Calu3 (cell line): Measurements from ENCODE around the gene SHOC1. TPM values are rescaled to one million over a fixed set of nuclear protein-coding genes. Genes with fewer than 3 reads are reported as not detected.
A peak's percentile ranks its signal among the peaks of the same experiment; 100 is the strongest.
"Not testable (repeated sequence)": the region's sequence is repeated elsewhere in the genome, so short reads cannot be mapped to it uniquely, and the experiment has no call there.

Experiments
- BruUV-seq: library from RNA; stranded (reverse); fragments of 400-500 nt; replicated peaks from 2 replicates; lab custom pipeline; 2021; lab: Mats Ljungman, UMichigan
- CTCF ChIA-PET: fragments of 300-600 bp; sonication (Branson Sonifier 250); formaldehyde crosslinking; loops from one replicate; lab custom pipeline; 2022; ENCODE audit warnings: antibody characterized with exemption; lab: Charles Lee
- DNase-seq: peaks from one replicate; pipeline ENCODE4 v3.0.0; 2022
- H3K27ac Mint-ChIP-seq: one replicate; pipeline ENCODE4 v1.8.0; 2022; ENCODE audit warnings: mixed read lengths; ENCODE audit not compliant: unreplicated experiment
- H3K27me3 Mint-ChIP-seq: one replicate; pipeline ENCODE4 v1.8.0; 2022; ENCODE audit warnings: mixed read lengths; ENCODE audit not compliant: unreplicated experiment
- H3K36me3 Mint-ChIP-seq: one replicate; pipeline ENCODE4 v1.8.0; 2022; ENCODE audit warnings: mild to moderate bottlenecking, moderate library complexity, mixed read lengths; ENCODE audit not compliant: insufficient read depth, unreplicated experiment
- H3K4me1 Mint-ChIP-seq: one replicate; pipeline ENCODE4 v1.8.0; 2022; ENCODE audit warnings: mild to moderate bottlenecking, low read depth, mixed read lengths; ENCODE audit not compliant: unreplicated experiment
- H3K4me3 Mint-ChIP-seq: one replicate; pipeline ENCODE4 v1.8.0; 2022; ENCODE audit warnings: mild to moderate bottlenecking, low read depth, moderate library complexity, mixed read lengths; ENCODE audit not compliant: unreplicated experiment
- H3K9me3 Mint-ChIP-seq: one replicate; pipeline ENCODE4 v1.8.0; 2022; ENCODE audit warnings: low read depth, mixed read lengths; ENCODE audit not compliant: unreplicated experiment
- CTCF ChIP-seq: fragments of 200-600 bp; IDR thresholded peaks from one replicate; pipeline ENCODE4 v1.8.0; 2022; ENCODE audit warnings: antibody characterized with exemption; ENCODE audit not compliant: unreplicated experiment
- intact Hi-C: fragments of 100-400 bp; cut with micrococcal nuclease; formaldehyde crosslinking; loops from one replicate; pipeline ENCODE4 v1.10.0; 2022; ENCODE audit not compliant: unreplicated experiment
- total RNA-seq: library from RNA; stranded (reverse); gene quantifications from 2 replicates; pipeline ENCODE4 v1.2.3, GENCODE V29; 2022

The SHOC1 gene
- total RNA-seq, 1 experiment from 2014 or later = not detected

GRCh38 chr9:111812337-111812736 lies 17.6 kb upstream of the SHOC1 start:
- Mint-ChIP-seq H3K4me3 (no peak overlapping the region), H3K27me3 (no peaks in the 10 kb centered on the region), H3K36me3 (peaks cover 6% of the 10 kb centered on the region), H3K4me1 (peaks cover 28% of the 10 kb centered on the region), H3K9me3 (no peaks in the 10 kb centered on the region), H3K27ac (no peak overlapping the region)
- no peak for DNase-seq
- CTCF ChIA-PET = no interaction called here
- intact Hi-C loops = no loop called here
- no peak for TF ChIP-seq CTCF
- BruUV-seq = no TSS peak

- Mint-ChIP-seq H3K36me3 (peaks cover 10% of the 10 kb centered on the region), H3K4me3 (no peak overlapping the region), H3K9me3 (no peaks in the 10 kb centered on the region), H3K27me3 (no peaks in the 10 kb centered on the region), H3K27ac (no peak overlapping the region), H3K4me1 (peaks cover 26% of the 10 kb centered on the region)
- DNase-seq = no peak
- BruUV-seq = no TSS peak
- TF ChIP-seq CTCF = no peak
- CTCF ChIA-PET = no interaction called here
- intact Hi-C loops = no loop called here
These were observed 16.2 kb upstream of the SHOC1 start for GRCh38 chr9:111810908-111811307.

- H3K9me3 Mint-ChIP-seq, H3K36me3 Mint-ChIP-seq, DNase-seq, BruUV-seq, H3K27ac Mint-ChIP-seq, H3K27me3 Mint-ChIP-seq, H3K4me3 Mint-ChIP-seq, CTCF ChIA-PET, intact Hi-C loops: not testable (repeated sequence)
- peaks cover 26% of the 10 kb centered on the region for H3K4me1 Mint-ChIP-seq
These were observed 15.7 kb upstream of the SHOC1 start for GRCh38 chr9:111810415-111810814.

GRCh38 chr9:111807197-111807596 lies 12.5 kb upstream of the SHOC1 start:
- peaks cover 8% of the 10 kb centered on the region for H3K36me3 Mint-ChIP-seq
- no peaks in the 10 kb centered on the region for H3K27me3 Mint-ChIP-seq
- TF ChIP-seq CTCF = no peak
- intact Hi-C loops = no loop called here
- BruUV-seq = no TSS peak
- H3K27ac Mint-ChIP-seq = no peak overlapping the region
- H3K4me1 Mint-ChIP-seq = peaks cover 35% of the 10 kb centered on the region
- peaks cover 3% of the 10 kb centered on the region for H3K9me3 Mint-ChIP-seq
- no peak for DNase-seq
- CTCF ChIA-PET = no interaction called here
- H3K4me3 Mint-ChIP-seq = no peak overlapping the region

GRCh38 chr9:111806259-111806658 lies 11.5 kb upstream of the SHOC1 start:
- intact Hi-C loops = no loop called here
- peak overlapping the region; percentile 4 for H3K4me3 Mint-ChIP-seq
- peaks cover 35% of the 10 kb centered on the region for H3K4me1 Mint-ChIP-seq
- H3K9me3 Mint-ChIP-seq = peaks cover 3% of the 10 kb centered on the region
- BruUV-seq = TSS peak; percentile 81
- CTCF ChIA-PET = interaction anchor here (0.6 to 2.0 kb wide), 2 partner anchors 9 to 86 kb away, joined by 3 to 5 read pairs; no protein-coding TSS in a partner anchor
- DNase-seq = no peak
- no peak for TF ChIP-seq CTCF
- no peaks in the 10 kb centered on the region for H3K27me3 Mint-ChIP-seq
- peak overlapping the region; percentile 98 for H3K27ac Mint-ChIP-seq
- peaks cover 8% of the 10 kb centered on the region for H3K36me3 Mint-ChIP-seq
